ENCODE results near the gene RAD51. TPM values are rescaled to one million over a fixed set of nuclear protein-coding genes. Genes with fewer than 3 reads are reported as not detected.

The RAD51 gene
- total RNA-seq, 4 donors from 2014 or later, result 1.9 to 8.5 (median 4.5) TPM

DNA sequence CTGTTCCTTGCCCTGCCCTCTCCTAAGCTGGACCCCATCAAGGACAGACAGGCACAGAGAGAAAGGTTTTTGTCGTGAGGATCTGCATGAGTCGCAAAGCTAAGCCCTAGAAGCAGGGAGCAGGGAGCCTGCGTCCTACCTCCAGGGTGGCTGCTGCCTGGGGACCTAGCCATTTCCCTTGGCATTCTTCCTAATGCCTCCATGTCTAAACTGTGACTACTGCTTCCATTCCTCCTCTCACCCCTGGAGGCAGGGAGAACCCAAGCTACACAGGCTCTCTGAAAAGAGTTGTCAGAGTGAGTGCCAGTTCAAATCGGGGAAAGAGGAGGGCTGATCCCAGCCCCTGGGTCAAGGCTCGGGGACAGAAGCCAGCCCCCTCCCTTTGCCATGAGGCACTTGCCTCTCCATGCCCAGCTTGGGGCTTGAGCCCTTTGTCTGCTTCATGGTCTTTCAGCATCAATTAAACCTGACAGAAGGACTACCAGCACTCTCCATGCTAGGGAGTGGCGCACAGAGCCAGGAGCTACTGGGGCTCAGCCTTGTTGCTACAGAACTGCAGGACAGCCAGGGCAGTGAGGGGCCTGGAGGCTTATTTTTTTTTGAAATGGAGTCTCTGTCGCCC is 71.3 kb downstream of the RAD51 start:
- Histone ChIP-seq H3K4me1 (peaks cover 72 to 89% (median 76%) of the 10 kb centered on the region in 3 donors), H3K27me3 (no peaks in the 10 kb centered on the region), H3K4me3 (peak overlapping the region in 3 of 4 donors; percentile 51 to 84 (median 53)), H3K27ac (peak overlapping the region; percentile 86 to 96 (median 90)), H3K36me3 (peaks cover 4 to 20% (median 8%) of the 10 kb centered on the region in 3 donors), H3K9me3 (no peaks in the 10 kb centered on the region)
- TF ChIP-seq, protein P1, sequence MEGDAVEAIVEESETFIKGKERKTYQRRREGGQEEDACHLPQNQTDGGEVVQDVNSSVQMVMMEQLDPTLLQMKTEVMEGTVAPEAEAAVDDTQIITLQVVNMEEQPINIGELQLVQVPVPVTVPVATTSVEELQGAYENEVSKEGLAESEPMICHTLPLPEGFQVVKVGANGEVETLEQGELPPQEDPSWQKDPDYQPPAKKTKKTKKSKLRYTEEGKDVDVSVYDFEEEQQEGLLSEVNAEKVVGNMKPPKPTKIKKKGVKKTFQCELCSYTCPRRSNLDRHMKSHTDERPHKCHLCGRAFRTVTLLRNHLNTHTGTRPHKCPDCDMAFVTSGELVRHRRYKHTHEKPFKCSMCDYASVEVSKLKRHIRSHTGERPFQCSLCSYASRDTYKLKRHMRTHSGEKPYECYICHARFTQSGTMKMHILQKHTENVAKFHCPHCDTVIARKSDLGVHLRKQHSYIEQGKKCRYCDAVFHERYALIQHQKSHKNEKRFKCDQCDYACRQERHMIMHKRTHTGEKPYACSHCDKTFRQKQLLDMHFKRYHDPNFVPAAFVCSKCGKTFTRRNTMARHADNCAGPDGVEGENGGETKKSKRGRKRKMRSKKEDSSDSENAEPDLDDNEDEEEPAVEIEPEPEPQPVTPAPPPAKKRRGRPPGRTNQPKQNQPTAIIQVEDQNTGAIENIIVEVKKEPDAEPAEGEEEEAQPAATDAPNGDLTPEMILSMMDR (IDR thresholded peaks at IDR 0.05), result peak in 1 of 6 experiments; percentile 7
- no peak for TF ChIP-seq POLR2A (IDR thresholded peaks at IDR 0.05)
- WGBS, 2 donors, result 42 to 61% methylated on average over 2 to 3 of the region's 7 CpGs
- intact Hi-C loops (cut with DNase I), result no loop called here
- DNase-seq, result no peak

DNA sequence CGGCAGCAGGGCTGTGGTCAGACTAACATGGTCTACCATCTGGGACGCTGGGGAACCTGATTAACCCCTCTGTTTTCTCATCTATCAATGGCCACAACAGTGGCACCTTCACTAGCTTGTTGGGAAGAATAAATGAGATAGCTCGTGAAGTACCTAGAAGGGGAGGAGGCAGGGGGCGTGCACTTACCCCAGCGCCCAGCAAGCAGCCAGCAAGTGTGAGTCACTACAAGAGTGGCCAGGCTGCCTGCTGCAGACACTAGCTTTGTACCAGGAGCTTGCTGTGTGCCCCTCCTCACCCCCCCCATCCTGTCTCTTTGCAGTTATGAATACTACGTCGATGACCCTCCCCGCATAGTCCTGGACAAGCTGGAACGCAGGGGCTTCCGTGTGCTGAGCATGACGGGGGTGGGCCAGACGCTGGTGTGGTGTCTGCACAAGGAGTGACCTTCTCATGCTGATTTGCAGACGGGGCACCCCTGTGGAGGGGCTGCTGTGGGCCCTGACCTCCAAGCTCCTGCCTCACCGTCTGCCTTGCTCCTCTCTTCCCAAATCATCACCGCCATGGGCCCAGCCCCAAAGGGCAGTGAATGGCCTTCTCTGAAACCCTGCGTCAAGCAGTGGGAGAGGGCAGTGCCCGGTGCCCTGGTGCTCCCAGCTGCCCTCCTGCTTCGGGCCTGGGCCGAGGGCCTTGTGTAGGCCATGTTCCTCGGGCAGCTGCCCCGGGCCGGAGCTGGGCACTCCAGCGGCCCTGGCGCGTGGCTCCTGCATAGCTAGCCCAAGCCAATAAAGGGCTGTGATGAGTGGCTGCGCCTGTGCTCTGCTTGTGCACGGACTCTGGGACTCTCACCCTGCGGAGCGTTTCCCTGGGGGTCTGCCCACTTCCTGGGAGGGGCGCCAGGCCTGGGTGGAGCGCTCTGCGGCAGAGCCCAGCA is 72.2 kb downstream of the RAD51 start:
- Histone ChIP-seq H3K27ac (peak overlapping the region; percentile 86 to 96 (median 90)), H3K27me3 (no peaks in the 10 kb centered on the region), H3K4me3 (peak overlapping the region in 2 of 4 donors; percentile 51 to 53), H3K4me1 (peaks cover 76 to 98% (median 76%) of the 10 kb centered on the region in 3 donors), H3K9me3 (no peaks in the 10 kb centered on the region), H3K36me3 (peaks cover 6 to 29% (median 8%) of the 10 kb centered on the region in 3 donors)
- 61 to 71% methylated on average over 5 to 6 of the region's 32 CpGs for WGBS, 2 donors
- no peak for DNase-seq
- TF ChIP-seq, protein P1 (IDR thresholded peaks at IDR 0.05), result no peak
- no peak for TF ChIP-seq POLR2A (IDR thresholded peaks at IDR 0.05)
- intact Hi-C loops (cut with DNase I), result no loop called here

DNA sequence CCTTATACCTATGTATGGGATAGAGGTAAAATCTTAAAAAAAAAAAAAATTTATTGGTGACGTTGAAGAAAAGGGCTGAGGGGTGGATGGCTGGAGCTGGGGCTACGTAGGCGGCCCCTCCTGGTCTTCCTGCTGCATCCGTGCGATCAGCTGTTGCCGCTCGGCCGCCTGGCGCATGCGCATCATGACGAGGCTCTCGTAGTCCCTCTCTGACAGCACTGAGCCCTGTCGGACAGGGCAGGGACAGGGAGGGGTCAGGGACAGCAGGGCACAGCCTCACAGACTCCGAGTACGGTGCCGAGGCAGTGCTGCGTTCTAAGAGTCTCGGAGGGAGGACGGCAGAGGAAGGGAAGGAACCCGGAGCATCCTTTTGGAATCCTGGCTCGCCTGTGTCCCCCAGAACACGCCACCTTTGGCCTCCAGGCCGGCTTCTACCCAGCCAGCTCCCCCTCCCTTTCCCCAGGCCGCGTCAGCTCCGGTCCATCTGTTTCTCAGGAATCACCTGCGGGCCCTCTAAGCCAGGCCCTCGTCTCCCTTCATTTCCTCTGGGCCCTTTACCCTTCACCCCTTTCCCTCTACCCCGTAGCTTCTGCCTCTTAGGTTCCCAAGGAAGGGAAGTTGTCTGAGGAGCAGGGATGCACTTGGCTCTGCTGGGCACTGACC is 73.0 kb downstream of the RAD51 start:
- Histone ChIP-seq H3K27me3 (no peaks in the 10 kb centered on the region), H3K4me1 (peaks cover 72 to 100% (median 75%) of the 10 kb centered on the region in 3 donors), H3K36me3 (peaks cover 8 to 37% (median 10%) of the 10 kb centered on the region in 3 donors), H3K27ac (peak overlapping the region; percentile 86 to 96 (median 90)), H3K9me3 (no peaks in the 10 kb centered on the region), H3K4me3 (no peak overlapping the region)
- intact Hi-C loops (cut with DNase I), result no loop called here
- no peak for DNase-seq
- 79 to 94% methylated on average over 20 to 29 of the region's 29 CpGs for WGBS, 2 donors
- no peak for TF ChIP-seq POLR2A (IDR thresholded peaks at IDR 0.05)
- TF ChIP-seq, protein P1 (IDR thresholded peaks at IDR 0.05), result no peak

DNA sequence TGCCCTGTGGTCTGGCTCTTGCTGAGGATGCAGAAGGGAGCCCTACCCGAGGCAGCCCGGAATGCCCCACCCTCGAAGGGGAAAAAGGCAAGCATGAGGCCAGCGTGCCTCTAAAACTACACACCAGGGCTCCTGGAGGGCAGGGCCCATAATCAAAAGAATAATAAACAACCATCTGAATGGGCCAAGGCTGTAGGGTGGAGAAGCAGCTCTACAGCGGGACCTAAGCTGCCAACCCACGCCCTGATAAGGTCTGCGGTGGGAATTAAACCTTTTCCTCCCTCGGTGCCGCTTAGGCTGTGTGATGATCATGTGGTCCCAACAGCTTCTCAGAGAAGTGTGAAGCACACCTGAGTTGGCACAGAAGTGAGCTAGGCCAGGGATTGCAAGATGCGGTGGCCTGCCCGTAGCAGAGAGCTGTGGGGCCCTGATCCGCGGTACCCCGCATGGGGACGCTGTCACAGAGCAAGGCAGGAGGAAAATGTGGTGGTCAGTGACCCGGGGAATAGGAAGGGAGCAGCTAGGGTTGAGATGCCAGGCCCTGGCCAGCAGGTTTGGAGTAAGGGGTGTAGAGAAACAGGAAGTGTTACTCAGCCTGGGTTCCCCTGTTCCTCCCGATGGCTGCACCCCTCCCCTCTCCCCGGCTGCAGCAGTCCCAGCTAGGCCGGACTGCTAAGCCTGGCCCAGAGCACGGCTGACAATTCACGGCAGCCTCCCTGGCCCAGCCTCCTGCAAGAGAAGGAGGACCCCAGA is 73.7 kb downstream of the RAD51 start:
- H3K9me3 ChIP-seq, result no peaks in the 10 kb centered on the region
- 37 to 47% methylated on average over 6 to 18 of the region's 21 CpGs for WGBS, 2 donors
- TF ChIP-seq, protein P1 (IDR thresholded peaks at IDR 0.05), result no peak
- no peak for TF ChIP-seq POLR2A (IDR thresholded peaks at IDR 0.05)
- H3K27ac ChIP-seq, result peak overlapping the region; percentile 86 to 96 (median 90)
- DNase-seq, result no peak
- no peaks in the 10 kb centered on the region for H3K27me3 ChIP-seq
- intact Hi-C loops (cut with DNase I), result no loop called here
- H3K4me1 ChIP-seq, result peaks cover 66 to 96% (median 68%) of the 10 kb centered on the region in 3 donors
- peaks cover 8 to 44% (median 13%) of the 10 kb centered on the region in 3 donors for H3K36me3 ChIP-seq
- peak overlapping the region in 3 of 4 donors; percentile 45 to 48 (median 48) for H3K4me3 ChIP-seq

All from esophagus squamous epithelium (tissue), 5 donors.